GM19035 (cell line): ENCODE data around the gene HELLS.
"Not testable (repeated sequence)": the region's sequence is repeated elsewhere in the genome, so short reads cannot be mapped to it uniquely, and the experiment has no call there.

Experiments
- ATAC-seq: cut with Tn5 transposase; IDR thresholded peaks from one replicate; pipeline ENCODE4 v1.9.1; 2021; ENCODE audit not compliant: unreplicated experiment

Gene HELLS

DNA sequence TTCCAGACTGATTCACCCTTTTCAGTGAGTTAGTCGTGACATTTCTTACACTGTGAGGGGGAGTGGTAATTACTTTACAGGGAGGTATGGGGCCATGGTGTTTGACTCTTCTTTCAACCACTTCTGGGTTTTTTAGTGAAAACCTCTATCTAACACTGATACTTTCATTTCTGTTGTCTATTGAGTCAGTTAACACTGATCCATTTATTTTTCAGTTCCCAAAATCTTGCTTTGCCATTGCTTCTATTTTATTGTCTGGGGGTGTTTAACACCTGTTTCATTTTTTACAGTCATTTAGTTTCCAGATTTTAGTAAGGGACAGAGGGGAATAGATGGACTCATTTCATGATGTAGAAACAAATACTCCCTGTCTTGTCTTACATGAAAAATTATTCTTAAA, 61.5 kb downstream of the HELLS start:
- peak; percentile 93 for ATAC-seq

DNA sequence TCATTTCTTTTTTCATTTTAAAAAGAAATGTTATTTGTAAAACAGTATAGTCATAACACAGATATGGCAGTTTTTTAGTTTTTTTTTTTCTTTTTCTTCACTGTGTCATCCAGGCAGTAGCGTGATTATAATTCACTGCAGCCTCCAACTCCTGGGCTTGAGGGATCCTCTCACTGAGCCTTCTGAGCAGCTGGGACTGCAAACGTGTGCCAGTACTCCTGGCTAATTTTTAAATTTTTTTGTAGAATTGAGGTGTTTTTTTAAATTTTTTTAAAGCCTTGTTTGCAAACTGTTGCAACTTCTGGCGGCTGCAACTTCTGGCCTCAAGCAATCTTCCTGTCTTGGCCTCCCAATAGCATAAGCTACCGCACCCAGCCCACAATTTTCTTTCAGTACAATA, 63.0 kb downstream of the HELLS start:
- no peak for ATAC-seq

DNA sequence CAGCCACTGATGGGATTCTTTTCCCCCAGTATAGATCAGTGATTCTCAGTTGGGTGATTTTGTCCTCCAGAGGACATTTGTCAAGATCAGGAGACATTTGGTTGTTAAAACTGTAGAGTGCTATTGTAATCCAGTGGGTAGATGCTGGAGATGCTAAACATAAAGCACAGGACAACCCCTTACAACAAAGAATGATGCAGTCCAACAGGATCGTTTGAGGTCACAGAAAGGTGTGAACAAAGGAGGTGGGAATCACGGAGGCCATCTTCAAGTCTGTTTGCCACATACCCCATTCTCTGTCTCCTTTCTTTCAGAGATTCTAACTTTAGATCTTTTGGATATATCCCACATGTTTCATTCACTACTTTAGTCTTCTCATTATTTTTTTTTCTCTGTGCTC, 69.0 kb downstream of the HELLS start:
- ATAC-seq, result no peak

DNA sequence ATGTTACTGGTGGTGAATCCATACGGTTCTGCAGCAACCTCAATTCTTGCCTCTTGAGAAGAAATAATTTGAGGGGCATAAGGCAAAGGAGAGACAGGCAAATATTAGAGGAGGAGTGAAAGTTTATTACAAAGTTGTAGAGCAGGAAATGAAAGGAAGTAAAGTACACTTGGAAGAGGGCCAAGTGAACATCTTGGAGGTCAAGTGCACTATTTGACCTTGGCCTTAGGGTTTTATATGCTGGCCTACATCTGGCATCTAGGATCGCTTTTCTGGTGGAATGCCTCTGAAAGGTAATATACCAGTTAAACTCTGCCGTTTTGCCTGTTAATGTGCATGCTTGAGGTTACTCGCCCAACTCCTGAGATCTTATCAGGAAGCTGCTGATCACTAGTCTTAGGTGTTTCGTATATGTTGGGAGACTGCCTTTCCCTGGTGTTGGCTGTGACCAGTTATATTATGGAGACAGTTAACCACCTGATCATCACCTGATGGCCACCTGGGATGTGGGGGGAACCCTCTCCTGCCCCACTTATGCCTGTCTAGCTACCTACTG, 71.9 kb downstream of the HELLS start:
- no peak for ATAC-seq

- ATAC-seq, result no peak
These were observed 77.1 kb downstream of the HELLS start for GRCh38 chr10:94622666-94623205.

DNA sequence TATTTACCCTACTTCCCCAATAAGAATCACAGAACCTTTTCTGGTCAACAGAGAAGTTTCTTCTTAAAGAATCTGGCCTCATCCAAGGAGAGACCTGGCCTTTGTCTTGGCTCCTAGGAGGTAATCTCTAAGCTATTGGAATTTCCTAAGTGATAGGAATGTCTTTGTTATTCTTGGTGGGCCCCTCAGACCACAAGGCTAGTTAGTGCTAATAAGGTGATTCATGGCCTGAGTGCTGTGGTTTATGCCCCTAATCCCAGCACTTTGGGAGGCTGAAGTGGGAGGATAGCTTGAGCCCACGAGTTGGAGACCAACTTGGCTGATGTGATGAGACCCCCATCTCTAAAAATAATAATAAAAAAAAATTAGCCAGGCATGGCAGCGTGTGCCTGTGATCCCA, 78.0 kb downstream of the HELLS start:
- no peak for ATAC-seq

GRCh38 chr10:94626476-94626875, 80.9 kb downstream of the HELLS start:
- no peak for ATAC-seq

DNA sequence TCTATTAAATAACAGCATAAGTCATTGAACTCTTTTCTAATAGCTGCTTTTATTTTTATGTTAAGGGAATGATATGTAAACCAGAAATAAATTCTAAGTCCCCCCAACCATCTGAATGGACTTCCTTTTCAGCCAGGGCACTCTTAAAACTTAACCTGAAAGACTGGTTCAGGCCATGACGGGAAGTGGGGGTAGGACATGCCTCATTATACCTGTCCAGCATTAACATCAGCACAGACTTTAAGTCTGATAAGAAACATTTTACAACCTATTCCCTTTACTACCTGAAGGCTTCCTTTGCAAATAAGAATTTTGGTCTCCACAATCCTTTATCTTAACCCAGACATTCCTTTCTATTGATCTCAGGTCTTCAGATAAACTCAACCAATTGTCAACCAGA, 81.9 kb downstream of the HELLS start:
- ATAC-seq, result no peak

DNA sequence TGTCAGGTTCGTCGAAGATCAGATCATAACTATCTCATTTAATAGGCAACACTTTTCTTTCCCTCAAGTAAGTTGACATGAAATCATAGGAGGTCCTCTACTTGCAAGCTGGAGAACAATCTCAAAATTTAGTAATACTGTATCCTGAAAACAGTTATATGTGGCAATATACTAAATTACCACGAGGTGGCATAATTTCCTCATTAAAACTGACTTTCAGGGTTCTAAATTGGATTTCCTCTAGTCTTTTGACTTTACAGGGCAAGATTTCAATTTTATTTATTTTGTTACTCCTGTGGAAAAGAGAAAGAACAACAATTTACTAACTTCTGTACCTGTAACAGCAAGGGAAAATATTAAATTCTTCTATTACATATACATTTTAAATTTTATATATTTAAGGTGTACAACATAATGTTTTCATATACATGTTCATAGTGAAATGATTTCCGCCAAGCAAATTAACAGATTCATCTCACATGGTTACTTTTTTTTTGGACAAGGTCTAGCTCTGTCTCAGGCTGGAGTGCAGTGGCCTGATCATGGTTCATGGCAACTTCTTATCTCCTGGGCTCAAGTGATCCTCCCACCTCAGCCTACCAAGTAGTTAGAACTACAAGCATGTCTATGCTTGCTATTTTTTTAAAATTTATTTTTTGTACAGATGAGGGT, 84.6 kb downstream of the HELLS start:
- peak; percentile 56 for ATAC-seq

DNA sequence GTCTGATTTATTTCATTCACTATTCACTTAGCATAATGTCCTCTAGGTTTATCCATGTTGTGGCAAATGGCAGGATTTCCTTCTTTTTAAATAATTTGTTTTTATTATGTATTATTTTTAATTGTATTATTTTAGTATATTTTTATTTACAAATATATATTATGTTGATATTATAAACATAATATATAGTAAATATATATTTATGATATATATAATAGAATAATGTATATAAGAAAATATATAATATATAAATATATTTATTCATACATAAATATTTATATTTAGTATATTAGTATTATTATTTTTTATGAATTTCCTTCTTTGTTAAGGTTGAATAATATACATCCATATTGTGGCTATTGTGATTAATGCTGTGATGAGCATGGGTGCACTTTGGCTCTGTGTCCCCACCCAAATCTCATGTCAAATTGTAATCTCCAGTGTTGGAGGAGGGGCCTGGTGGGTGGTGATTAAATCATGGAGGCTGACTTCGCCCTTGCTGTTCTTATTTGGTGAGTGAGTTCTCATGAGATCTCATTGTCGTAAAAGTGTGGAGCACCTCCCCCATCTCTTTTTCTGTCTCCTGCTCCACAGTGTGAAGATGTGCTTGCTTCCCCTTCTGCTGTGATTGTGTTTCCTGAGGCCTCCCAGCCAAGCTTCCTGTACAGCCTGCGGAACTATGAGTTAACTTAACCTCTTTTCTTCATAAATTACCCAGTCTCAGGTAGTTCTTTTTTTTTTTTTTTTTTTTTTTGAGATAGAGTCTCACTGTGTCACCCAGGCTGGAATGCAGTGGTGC, 85.7 kb downstream of the HELLS start:
- no peak for ATAC-seq

- no peak for ATAC-seq
These were observed 87.4 kb downstream of the HELLS start for GRCh38 chr10:94632954-94633353.

GRCh38 chr10:94638097-94638496, 92.5 kb downstream of the HELLS start:
- ATAC-seq, result not testable (repeated sequence)

DNA sequence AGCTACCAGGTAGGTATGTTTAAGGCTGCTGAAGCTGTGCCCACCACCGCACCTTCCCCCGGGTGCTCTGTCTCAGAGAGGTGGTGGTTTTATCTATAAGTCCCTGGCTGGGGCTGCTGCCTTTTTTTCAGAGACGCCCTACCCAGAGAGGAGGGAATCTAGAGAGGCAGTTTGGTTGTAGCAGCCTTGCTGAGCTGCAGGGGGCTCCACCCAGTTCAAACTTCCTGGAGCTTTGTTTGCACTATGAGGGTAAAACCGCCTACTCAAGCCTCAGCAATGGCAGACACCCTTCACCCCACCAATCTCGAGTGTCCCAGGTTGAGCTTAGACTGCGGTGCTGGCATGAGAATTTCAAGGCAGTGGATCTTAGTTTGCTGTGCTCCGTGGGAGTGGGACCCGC, 94.3 kb downstream of the HELLS start:
- ATAC-seq, result no peak

GRCh38 chr10:94640562-94640961, 95.0 kb downstream of the HELLS start:
- ATAC-seq, result no peak

DNA sequence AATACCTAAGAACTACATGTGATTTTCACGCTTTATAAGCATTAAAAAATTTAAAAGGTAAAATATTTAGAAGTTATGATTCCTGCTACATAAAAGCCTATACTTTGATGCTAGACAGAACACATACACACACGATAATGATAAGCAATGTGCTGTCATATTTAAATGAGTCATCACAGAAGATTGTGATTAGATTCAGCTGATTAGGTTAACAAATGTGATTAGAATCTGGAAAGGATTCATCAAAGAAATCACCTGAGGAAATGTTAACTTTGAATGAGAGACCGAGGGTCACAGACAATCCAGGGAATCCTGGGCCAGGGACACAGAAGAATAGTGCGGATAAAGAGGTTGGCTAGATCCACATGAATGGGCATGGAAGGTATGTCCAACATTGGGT, 95.9 kb downstream of the HELLS start:
- ATAC-seq, result no peak

DNA sequence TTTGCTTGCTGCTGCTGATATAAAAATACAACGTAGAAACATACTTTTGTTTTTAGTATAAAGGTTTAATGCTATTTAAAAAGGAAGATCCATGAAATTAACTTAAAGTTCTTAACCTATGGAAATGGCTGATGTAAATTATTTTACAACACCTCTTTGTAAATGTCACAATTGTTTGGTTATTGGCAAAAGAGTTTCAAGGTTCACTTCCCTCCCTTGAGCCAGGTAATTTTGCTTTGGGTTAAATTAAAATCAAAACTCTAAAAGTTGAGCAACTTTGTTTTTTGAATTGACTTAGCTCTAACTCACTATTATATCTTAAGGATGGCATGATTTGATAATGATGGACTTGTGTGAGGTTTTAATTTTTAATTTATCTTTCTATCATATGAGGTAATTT, 98.8 kb downstream of the HELLS start:
- no peak for ATAC-seq

DNA sequence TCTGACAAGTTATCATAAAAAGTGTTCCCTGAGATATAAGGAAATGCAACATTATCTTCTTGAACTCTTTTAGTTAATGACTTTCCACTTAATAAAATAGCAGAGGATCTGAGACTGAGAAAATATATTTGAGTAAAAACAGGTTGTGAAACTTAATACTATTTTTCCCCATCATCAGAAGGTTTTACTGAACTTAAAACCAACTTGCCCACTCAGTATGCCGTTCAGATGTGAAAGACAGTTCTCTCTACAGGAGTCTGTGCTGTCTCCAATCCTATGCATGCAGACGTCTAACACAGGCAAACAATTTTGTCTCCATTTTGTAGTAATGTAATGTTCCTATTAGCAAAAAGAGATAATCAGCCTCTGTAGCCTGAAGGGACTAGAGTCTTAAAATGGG, 99.7 kb downstream of the HELLS start:
- peak; percentile 75 for ATAC-seq
